ENCODE data around the gene GDF15.
"Not testable (repeated sequence)": the region's sequence is repeated elsewhere in the genome, so short reads cannot be mapped to it uniquely, and the experiment has no call there.

The GDF15 gene

DNA sequence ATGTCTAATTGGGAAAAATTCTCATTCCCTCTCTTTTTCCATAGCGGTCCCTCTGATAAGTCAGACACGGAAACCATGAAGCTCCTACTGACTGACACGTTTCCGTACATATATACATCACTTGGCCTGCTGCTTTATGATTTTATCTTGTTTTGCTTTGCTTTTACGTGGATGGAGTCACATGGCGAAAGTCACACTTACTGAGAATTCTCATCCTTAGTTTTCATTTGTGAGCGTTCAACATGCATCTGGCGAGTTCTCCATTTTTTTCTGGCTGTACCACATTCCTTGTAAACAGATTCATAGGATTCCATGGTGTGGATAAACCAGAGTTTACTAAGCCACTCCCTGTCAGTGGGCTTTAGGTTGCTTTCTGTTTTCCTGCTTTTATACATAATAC, 24.3 kb upstream of the GDF15 start:
- no peak for DNase-seq
- in situ Hi-C loops (cut with HindIII; ENCODE audit: low pct_ligation_motif_present, low pct_unique_long_range_greater_than_20kb, low sequenced_read_pairs): no loop called here

GRCh38 chr19:18362934-18363542, 22.9 kb upstream of the GDF15 start:
- in situ Hi-C loops (cut with HindIII; ENCODE audit: low pct_ligation_motif_present, low pct_unique_long_range_greater_than_20kb, low sequenced_read_pairs): no loop called here
- DNase-seq: no peak

DNA sequence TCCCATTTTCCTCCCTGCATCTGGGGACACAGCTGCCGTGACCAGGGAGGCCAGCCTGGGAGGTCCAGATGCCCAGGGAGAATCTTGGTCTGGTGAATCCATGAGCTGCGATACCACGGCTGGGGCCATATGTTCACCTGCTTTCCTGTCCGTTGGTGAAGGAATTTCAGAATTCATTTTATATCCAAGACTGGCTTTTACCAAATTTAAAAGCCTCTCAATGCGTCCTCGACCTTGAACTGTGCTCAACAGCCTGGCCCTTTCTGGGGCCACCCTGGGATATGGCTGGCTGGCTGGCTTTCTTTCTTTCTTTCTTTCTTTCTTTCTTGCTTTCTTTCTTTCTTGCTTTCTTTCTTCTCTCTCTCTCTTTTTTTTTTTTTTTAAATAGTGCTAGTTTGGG, 22.2 kb upstream of the GDF15 start:
- in situ Hi-C loops (cut with HindIII; ENCODE audit: low pct_ligation_motif_present, low pct_unique_long_range_greater_than_20kb, low sequenced_read_pairs): no loop called here
- DNase-seq: no peak

DNA sequence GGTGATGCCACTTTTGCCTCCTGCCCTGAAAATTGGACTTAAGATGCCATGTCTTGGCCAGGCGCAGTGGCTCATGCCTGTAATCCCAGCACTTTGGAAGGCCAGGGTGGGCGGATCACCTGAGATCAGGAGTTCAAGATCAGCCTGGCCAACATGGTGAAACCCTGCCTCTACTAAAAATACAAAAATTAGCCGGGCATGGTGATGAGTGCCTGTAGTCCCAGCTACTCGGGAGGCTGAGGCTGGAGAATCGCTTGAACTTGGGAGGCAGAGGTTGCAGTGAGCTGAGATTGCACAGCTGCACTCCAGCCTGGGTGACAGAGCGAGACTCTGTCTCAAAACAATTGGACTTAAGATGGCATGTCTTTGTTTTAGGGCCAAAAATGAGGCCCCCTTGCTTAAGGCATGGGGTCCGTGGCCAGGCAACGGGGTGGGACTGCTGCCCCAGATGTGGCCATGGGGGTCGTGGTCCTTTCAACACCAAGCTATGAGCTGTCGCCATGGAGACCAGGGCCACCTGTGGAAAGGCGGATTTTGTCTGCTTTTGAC, 21.6 kb upstream of the GDF15 start:
- in situ Hi-C loops (cut with HindIII; ENCODE audit: low pct_ligation_motif_present, low pct_unique_long_range_greater_than_20kb, low sequenced_read_pairs); DNase-seq: not testable (repeated sequence)

DNA sequence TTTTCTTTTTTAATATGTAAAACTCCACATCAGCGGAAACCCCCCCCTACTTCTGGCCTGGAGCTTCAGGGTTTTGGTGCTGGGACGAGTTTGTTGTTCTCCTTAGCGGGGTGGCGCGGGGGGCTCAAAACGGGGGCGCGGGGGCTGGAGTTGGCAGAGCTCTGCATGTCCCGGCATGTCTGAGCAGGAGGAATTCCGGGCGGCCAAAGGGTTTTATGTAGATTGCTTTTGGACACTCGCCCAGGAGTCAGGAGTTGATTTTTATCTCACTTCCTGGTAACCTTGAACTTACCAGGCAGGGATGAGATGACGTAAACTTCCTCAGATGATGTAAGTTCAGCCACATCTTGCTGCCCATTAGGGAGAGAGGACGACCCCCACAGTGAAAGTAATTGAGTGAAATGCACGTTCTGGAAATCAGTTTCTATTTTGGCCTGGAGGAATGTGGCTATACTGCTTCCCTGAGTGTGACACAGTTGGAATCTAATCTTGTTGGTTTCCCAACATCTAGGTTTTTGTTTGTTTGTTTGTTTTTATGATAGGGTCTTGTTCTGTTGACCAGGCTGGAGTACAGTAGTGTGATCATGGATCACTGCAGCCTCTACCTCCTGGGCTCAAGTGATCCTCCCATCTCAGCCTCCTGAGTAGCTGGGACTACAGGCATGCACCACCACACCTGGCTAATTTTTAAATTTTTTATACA, 21.0 kb upstream of the GDF15 start:
- in situ Hi-C loops (cut with HindIII; ENCODE audit: low pct_ligation_motif_present, low pct_unique_long_range_greater_than_20kb, low sequenced_read_pairs): no loop called here
- peak; percentile 98 for DNase-seq

DNA sequence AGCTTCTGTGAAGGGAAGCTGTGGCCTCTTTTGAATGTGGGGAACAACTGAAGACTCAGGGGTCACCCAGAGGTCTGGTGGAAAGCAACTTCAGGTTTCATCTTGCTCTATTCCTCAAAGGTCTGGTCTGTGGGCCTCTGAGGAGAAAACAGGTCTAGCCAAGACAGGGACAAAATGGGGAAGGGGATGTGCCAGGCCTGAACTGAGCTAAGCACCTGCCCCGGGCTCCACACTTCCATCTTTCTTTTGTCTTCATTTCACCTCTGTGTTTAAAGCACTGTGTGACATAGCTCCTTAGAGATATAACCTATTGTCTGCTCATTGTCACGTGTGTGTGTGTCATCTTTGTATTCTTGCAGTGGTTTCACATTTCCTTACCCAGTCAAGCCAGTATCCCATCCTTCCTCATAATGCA, 19.9 kb upstream of the GDF15 start:
- in situ Hi-C loops (cut with HindIII; ENCODE audit: low pct_ligation_motif_present, low pct_unique_long_range_greater_than_20kb, low sequenced_read_pairs): no loop called here
- no peak for DNase-seq

DNA sequence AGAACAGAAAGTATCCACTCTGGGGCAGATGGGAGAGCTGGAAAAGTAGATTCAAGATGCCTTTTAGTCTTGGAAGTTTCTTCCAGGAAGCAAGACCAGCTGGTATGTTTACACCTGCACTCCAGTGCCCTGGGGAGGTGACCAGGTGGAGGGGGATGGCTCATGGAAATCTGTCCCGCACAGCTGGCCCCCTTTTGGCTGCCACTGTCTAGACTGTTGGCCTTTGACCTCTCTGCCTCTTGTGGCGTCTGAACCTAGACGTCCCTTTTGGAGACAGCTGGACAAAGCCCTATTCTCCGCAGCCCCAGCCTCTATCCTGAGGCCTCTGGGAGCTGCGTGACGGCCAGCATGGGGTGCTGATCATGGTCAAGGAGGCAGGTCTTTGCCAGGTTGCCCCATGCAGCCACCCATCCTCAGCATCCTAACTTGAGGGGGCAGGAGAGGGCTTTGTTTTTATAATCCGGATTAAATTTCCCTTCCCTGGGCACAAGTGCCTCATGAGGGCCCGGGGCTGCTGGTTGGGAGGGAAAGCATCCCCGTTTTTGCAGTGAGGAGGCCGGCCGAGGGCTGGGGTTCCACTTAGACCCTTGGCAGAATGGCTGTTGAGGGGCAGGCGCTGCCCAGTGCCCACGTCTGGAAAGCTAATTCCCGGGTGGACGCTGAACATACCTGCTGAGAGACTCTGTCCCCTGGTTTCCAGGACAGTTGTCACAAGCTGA, 17.3 kb upstream of the GDF15 start:
- in situ Hi-C loops (cut with HindIII; ENCODE audit: low pct_ligation_motif_present, low pct_unique_long_range_greater_than_20kb, low sequenced_read_pairs): no loop called here
- no peak for DNase-seq

DNA sequence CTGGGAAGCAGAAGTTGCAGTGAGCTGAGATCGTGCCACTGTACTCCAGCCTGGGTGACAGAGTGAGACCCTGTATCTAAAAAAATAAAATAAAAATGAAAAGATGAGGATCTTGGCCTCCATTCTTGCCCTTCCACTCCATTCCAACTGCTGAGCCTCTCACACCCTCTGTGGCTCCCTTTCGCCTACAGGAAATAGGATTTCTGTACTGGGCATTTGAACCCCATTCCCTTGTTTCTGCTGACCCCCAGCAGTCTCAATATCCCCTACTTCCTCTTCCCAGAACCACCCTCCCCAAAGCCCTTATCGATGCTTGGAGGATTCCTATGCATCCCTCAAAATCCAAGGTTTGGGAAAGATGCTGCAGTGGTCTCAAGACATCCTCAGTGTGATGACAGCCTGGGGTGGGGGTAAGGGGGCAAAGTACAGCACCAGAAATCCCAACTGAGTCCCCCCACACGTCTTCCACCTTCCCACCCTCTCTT, 12.5 kb upstream of the GDF15 start:
- in situ Hi-C loops (cut with HindIII; ENCODE audit: low pct_ligation_motif_present, low pct_unique_long_range_greater_than_20kb, low sequenced_read_pairs): no loop called here

DNA sequence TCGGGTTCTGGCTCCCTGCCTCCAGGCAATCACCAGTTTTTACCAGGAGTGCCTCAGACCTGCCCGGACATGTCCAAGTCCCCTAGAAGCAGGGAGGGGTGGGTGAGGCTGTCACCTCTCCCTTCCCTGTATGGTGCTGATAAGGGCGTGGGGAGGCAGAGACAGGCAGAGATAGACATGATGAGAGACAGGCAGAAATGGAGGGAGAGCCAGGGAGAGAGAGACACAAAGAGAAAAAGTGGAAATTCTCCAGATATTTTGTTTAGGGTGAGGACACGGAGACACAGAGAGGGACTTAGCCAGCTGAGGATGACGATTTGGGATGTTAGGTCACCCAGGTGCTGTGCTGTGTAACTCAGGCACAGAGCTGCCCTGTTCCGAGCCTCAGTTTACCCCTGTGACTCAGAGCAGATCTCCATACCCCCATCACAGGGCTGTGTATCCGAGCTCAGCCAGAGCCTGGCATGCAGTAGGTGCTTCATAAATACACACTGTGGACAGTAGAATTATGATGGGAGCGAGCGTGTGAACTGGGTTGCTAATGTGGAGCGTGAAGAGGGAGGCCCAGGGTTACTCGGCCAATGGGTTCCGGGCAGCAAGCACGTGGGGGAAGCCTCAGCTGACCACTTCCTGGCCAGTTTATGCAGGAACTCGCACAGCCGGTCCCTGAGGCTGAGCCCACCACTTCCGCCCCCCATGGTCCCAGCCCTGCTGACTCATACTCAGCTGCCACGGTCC, 11.9 kb upstream of the GDF15 start:
- DNase-seq: peak; percentile 98
- in situ Hi-C loops (cut with HindIII; ENCODE audit: low pct_ligation_motif_present, low pct_unique_long_range_greater_than_20kb, low sequenced_read_pairs): no loop called here

More for the DNA sequence above, 12.5 kb upstream of the GDF15 start:
- DNase-seq: no peak

- in situ Hi-C loops (cut with HindIII; ENCODE audit: low pct_ligation_motif_present, low pct_unique_long_range_greater_than_20kb, low sequenced_read_pairs): no loop called here
- no peak for DNase-seq
Observed at GRCh38 chr19:18377026-18377425, 8.9 kb upstream of the GDF15 start.

GRCh38 chr19:18379803-18380747, 5.9 kb upstream of the GDF15 start:
- in situ Hi-C loops (cut with HindIII; ENCODE audit: low pct_ligation_motif_present, low pct_unique_long_range_greater_than_20kb, low sequenced_read_pairs): no loop called here
- DNase-seq: peak; percentile 90

DNA sequence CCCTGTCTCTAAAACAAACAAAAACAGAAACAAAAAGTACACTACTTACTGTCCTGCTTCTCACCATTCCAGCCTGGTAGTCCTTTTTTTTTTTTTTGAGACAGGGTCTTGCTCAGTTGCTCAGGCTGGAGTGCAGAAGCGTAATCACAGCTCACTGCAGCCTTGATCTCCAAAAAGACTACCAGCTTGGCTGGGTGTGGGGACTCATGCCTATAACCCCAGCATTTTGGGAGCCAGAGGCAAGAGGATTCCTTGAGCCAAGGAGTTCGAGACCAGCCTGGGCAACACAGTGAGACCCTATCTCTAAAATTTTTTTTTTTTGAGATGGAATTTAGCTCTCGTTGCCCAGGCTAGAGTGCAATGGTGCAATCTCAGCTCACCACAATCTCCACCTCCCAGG, 5.1 kb upstream of the GDF15 start:
- in situ Hi-C loops (cut with HindIII; ENCODE audit: low pct_ligation_motif_present, low pct_unique_long_range_greater_than_20kb, low sequenced_read_pairs): no loop called here
- no peak for DNase-seq

DNA sequence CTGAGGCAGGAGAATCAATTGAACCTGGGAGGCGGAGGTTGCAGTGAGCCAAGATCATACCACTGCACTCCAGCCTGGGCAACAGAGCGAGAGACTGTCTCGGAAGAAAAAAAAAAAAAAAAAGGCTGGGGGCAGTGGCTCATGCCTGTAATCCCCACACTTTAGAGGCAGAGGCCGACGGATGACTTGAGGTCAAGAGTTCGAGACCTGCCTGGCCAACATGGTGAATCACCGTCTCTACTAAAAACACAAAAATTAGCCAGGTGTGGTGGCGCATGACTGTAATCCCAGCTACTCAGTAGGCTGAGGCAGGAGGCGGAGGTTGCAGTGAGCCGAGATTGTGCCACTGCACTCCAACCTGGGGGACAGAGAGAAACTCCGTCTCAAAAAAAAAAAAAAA, 2.3 kb upstream of the GDF15 start:
- peak; percentile 44 for DNase-seq
- in situ Hi-C loops (cut with HindIII; ENCODE audit: low pct_ligation_motif_present, low pct_unique_long_range_greater_than_20kb, low sequenced_read_pairs): not testable (repeated sequence)

DNA sequence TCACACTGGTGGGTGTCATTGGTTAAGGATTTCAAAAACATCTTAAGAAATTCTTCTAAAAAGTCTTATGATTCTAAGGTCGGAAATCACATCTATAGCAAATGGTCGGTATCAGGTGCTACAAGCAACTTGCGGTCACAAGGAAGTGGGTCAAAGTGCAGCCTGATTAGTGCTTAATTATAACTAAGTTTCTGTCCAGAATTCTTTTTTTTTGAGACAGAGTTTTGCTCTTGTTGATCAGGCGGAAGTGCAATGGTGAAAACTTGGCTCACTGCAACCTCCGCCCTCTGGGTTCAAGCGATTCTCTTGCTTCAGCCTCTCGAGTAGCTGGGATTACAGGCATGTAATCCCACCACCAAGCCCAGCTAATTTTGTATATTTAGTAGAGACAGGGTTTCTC, 1.2 kb upstream of the GDF15 start:
- DNase-seq: no peak
- in situ Hi-C loops (cut with HindIII; ENCODE audit: low pct_ligation_motif_present, low pct_unique_long_range_greater_than_20kb, low sequenced_read_pairs): no loop called here

- in situ Hi-C loops (cut with HindIII; ENCODE audit: low pct_ligation_motif_present, low pct_unique_long_range_greater_than_20kb, low sequenced_read_pairs): no loop called here
- no peak for DNase-seq
Observed at GRCh38 chr19:18385359-18385674, 641 bp upstream of the GDF15 start.

GRCh38 chr19:18386543-18387271, 749 bp downstream of the GDF15 start:
- in situ Hi-C loops (cut with HindIII; ENCODE audit: low pct_ligation_motif_present, low pct_unique_long_range_greater_than_20kb, low sequenced_read_pairs): no loop called here
- no peak for DNase-seq

All from ACHN (cell line).